Activated T-cell treated with anti-CD3 and anti-CD28 coated beads for 1 hour (primary cell): Measurements from ENCODE around the gene RPTOR.

Experiments
- DNase-seq: peaks from one replicate; pipeline ENCODE4 v3.0.0-alpha.2; 2020; ENCODE audit warnings: low read depth

Gene RPTOR

DNA sequence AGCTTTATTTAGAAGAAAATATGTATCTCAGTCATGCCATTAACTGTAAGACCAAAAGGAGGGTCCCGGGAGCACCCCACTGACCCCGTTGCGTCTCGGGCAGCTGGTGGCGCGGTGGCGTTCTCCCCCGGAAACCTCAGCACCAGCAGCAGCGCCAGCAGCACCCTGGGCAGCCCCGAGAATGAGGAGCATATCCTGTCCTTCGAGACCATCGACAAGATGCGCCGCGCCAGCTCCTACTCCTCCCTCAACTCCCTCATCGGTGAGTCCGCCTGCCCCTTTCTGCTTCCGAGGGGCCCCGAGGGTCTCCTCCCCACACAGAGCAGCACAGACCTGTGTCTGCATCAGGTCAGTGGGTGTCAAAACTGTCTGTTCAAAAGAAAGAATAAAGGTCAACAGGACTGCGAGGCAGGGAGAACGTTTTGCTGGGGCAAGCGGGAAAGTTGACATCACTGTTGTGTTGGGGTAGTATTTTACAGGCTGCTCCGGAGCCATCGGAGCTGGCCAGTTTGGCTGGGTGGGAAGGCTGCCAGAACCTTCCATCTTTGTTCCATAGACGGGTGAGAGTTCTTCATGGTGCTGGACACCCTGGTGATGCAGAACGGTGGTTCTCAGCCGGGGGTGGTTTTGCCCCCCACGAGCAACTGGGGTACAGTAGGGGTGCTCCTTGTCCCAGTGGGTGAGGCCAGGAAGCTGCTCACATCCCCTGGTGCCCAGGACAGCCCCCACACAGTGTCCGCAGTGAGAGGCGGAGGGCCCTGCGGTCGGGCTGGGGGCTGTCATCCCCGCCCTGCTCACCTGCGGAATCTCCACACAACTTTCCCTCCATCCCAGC is 349.2 kb downstream of the RPTOR start:
- DNase-seq: no peak

GRCh38 chr17:80894439-80894721 is 349.7 kb downstream of the RPTOR start:
- DNase-seq: no peak

DNA sequence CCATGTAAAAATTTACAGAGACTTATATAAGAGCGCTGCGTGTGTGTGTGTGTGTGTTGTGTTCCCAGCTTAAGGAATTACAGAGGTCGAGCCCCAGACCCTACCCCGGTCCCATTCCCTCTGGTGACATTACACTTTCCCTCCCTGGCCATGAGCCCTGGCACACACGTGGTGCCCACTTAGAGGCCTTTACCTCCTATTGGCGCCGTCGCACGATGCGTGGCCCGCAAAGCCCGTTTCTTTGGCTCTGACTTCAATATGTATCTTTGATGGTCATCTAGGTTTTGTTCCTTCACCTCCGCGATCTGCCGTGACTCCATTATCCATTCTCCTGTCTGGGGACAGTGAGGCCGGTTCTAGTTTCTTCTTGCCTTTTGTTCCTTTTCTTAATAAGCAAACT is 350.1 kb downstream of the RPTOR start:
- DNase-seq: no peak

DNA sequence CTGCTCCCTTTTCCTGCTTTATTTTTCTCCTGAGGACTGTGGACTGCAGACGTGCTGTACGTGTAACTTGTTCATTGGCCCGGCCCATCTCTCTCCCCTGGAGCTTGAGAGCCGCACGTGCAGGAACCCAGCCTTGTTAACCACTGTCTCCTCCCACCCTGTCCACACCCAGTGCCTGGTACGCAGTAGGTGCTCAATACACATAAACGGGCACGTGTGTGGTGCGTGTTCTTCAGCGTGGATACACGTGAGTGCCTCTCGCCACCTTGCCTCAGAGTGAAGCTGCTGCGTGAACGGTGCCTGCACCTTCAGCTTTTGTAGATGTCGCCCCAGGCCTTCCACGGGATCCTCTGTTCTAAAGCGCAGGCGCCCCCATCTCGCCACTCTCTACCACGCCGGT is 350.7 kb downstream of the RPTOR start:
- DNase-seq: no peak

GRCh38 chr17:80898716-80899115 is 354.1 kb downstream of the RPTOR start:
- no peak for DNase-seq

GRCh38 chr17:80899402-80900268 is 355.0 kb downstream of the RPTOR start:
- peak; percentile 76 for DNase-seq

- DNase-seq: no peak
These were observed 356.7 kb downstream of the RPTOR start for GRCh38 chr17:80901319-80901718.

DNA sequence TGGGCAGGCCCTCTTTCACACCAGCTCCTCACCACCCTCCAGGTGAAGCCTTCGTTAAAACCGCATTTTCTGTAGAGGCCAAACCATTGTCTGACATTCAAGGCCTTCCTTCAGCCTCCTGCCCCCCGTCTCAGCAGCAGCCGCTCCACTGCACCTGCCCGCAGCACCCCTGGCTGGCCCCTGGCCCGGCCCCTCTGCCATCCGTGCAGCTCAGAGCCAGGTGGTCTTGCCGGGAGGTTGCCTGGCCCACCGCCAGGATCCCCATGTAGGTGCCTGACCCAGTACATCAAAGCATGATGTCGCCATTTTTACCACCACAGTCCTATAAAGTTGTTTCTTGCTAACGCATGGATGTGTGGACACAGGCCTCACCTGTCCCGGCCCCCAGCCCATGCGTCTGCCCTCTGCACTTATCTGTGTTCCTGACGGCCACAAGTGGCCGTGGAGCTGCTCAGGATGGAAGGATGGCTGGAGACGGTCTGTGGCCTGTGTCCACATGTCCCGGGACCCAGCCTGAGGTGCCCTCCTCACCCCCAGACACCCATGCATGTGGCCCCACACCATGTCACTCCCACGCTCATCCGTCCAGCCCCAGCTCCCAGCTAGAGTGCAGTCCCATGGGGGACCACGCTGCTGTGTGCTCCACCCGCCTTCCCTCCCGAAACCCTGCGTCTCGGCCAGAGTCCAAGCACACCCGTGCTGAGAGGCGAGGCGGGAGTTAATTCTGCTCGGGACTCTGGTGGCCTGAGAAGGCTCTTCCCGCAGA is 357.7 kb downstream of the RPTOR start:
- DNase-seq: no peak

- DNase-seq: no peak
These were observed 358.4 kb downstream of the RPTOR start for GRCh38 chr17:80902963-80903611.

- no peak for DNase-seq
These were observed 359.6 kb downstream of the RPTOR start for GRCh38 chr17:80904036-80904753.

DNA sequence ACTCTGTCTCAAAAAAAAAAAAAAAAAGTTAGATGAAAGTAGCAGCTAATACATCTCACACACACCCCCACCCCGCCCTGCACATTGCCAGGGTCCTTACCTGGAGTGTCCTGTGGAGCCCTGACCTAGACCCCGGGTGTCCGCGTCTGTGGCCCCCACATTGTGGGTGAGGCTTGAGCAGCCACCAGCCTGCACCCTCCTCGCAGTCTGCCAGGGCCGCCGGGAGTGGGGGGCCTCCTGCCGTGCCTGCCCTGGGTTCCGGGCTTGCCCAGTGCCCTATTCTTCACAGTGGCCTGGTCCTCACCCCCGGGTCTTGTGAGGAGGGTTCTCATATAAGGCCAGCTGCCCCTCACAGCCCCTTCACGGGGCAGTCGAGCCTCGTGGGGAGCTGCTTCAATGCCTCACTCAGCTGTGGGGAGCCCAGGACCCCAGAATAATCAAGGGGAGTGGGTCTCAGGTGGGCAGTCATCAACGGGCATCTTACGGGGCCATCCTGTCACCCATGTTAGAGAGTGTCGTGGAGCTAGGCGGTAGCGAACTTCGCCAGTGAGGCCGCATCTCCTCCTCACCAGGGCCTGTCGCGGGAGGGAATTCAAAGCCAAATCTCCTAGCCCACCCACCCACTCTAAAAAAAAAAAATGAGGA is 361.1 kb downstream of the RPTOR start:
- DNase-seq: no peak

GRCh38 chr17:80906364-80907259 is 362.0 kb downstream of the RPTOR start:
- no peak for DNase-seq

DNA sequence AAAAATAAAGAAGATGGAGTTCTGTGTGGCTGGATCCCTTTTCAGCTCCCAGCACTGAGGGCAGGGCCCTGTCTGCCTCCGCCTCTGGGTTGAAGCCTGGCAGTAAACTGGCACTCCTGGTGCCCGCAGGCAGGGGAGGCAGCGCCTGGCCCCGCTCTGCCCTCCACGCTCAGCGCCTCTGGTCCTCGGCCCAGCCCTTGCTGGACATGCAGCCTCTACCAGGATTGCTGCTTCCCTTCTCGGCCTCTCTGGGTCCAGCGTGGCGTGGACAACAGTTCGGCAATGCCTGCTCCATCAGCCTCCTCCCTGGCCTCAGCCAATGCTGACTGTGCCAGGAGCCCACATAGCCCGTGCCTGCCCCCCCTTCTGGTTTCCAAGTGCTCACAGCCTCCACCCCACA is 362.6 kb downstream of the RPTOR start:
- no peak for DNase-seq

- DNase-seq: no peak
These were observed 363.6 kb downstream of the RPTOR start for GRCh38 chr17:80908211-80908610.

DNA sequence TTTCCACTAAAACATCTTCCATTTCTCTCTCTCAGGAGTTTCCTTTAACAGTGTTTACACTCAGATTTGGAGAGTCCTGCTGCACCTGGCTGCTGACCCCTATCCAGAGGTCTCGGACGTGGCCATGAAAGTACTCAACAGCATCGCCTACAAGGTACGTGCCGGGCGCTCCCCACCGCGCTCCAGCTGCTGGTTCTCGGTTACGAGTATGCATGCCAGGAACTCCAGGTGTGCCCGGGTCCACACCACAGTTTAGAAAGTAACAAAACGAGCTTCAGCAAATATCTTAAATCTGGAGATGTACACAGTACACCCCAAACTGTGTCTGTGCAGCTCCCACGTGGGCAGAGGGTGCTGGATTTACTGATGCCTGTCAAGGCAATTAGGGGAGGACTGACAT is 364.1 kb downstream of the RPTOR start:
- DNase-seq: no peak

- no peak for DNase-seq
These were observed 365.0 kb downstream of the RPTOR start for GRCh38 chr17:80909635-80910034.

GRCh38 chr17:80910043-80910442 is 365.4 kb downstream of the RPTOR start:
- DNase-seq: no peak

DNA sequence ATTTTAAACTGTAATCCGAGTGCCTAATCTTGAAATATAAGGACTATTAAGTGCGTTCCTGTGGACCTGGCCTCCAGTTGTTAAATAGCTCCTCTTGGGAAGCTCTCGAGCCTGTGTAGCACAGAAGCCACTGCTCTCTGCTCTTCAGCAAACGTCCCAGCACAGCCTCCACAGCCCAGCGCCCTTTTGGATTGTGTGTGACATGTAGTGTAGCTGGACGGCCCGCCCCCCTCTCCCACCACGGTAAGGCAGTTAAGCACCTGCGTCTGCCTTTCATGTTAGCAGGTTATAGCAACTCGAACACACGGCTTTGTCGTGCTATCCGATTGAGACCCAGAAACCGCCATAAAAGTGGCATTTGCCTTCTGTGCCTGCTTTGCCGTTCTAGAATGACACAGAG is 367.8 kb downstream of the RPTOR start:
- no peak for DNase-seq

DNA sequence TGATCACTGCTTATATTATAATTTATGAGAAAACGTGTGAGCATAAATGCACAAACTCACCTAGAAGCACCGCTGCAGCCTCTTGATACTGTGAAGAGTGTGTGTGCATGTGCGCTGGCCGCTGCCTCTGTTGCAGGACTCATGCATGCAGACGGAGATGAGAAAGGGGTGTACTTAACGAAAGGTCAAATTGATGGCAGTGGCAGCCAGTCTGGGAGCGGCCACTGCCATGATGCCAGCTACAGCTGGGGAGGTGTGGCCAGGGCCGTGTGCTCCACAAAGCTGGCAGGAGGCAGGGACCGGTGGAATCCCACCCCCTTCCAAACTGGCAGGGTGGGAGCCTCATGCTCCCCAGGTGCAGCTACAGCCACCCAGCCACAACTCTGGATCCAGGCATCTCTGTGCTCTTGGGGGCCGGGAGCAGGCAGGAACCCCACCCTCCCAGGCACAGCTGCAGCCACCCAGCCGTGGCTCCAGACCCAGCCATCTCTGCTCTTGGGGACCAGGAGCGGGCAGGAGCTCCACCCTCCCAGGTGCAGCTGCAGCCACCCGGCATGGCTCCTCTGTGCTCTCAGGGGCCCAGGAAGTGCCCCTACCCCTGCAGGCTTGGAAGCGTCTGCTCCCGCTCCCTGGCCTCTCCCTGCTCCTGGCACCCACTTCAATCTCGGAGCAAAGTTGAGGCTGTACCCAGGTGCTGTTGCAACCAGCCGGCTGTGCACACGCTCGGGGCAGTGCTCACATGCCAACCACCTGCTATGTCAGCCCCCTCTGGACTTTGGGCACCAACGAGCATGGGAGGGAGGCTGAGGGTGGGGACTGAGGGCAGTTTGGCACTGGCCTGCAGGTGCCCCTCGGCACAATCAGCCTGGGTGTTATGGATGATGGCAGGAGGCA is 369.5 kb downstream of the RPTOR start:
- no peak for DNase-seq
